HFFc6 (cell line): ENCODE measurements around the gene LAD1. TPM values are rescaled to one million over a fixed set of nuclear protein-coding genes. Genes with fewer than 3 reads are reported as not detected.

ENCODE experiments used
- DNase-seq: peaks from one replicate; pipeline ENCODE4 v3.0.0-alpha.2; 2018
- H3K27ac Mint-ChIP-seq: 2 replicates; pipeline ENCODE4 v1.8.0; 2020; ENCODE audit warnings: mild to moderate bottlenecking, mixed read lengths
- H3K27me3 Mint-ChIP-seq: 2 replicates; pipeline ENCODE4 v1.8.0; 2021; ENCODE audit warnings: mild to moderate bottlenecking, moderate library complexity, mixed read lengths; ENCODE audit not compliant: insufficient read depth
- H3K36me3 Mint-ChIP-seq: 2 replicates; pipeline ENCODE4 v1.8.0; 2021; ENCODE audit warnings: low read depth, mixed read lengths
- H3K4me1 Mint-ChIP-seq: 2 replicates; pipeline ENCODE4 v1.8.0; 2020; ENCODE audit warnings: low read depth, mixed read lengths
- H3K4me3 Mint-ChIP-seq: 2 replicates; pipeline ENCODE4 v1.8.0; 2020; ENCODE audit warnings: mild to moderate bottlenecking, moderate library complexity, mixed read lengths
- H3K9me3 Mint-ChIP-seq: 2 replicates; pipeline ENCODE4 v1.8.0; 2020; ENCODE audit warnings: mild to moderate bottlenecking, mixed read lengths
- total RNA-seq, 6 experiments: library from RNA; stranded (reverse); fragmentation: NEBNext Ultra II Directional; extraction: Animal tissue kit (Norgen Biotek cat#: 25700); gene quantifications; 2 replicates in 1 of 6; 3 replicates in 5 of 6; pipeline ENCODE4 v1.2.3, GENCODE V29; 2021
- TF ChIP-seq, protein P1 (sequence below): fragments of 200-600 bp; sonication (generic); IDR thresholded peaks from 2 replicates; pipeline ENCODE4 v1.5.0; 2021; ENCODE audit warnings: antibody characterized with exemption, mild to moderate bottlenecking

LAD1 gene
- total RNA-seq, 6 experiments from 2014 or later: not detected

DNA sequence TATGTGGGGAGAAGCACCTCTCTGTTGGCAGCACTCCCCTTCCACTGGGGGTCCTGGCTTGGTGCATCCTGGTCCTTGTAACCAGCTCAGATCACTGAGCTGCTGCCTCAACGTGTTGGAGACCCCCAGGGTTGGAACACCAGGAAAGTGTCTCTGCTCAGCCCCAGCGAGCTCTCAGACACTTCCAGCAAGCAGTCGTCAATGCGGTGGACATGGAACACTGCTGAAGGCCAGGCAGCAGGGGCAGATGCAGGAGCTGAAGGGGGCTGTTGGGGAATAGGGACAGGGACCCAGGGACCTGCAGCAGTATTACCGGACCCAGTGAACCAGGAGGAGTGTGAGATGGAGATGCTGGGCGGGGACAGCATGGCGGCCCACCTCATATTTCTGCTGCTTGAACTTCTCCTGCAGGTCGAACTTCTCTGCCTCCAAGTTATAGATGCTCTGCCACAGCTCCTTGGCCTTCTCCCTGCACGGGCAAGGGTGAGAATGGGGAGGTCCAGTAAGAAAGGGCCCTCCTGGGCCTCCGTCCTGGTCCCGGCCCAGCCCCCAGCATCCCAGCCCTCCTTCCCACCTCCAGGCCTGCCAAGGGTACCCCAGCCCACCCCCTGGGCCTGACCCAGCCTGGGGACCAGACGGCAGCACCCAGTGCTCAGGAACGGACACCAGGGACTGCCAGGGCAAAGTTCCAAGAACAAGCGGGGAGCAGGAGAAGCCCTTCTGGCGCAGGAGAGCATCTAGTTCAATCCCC lies 38.0 kb downstream of the LAD1 start:
- DNase-seq: no peak
- TF ChIP-seq, protein P1, sequence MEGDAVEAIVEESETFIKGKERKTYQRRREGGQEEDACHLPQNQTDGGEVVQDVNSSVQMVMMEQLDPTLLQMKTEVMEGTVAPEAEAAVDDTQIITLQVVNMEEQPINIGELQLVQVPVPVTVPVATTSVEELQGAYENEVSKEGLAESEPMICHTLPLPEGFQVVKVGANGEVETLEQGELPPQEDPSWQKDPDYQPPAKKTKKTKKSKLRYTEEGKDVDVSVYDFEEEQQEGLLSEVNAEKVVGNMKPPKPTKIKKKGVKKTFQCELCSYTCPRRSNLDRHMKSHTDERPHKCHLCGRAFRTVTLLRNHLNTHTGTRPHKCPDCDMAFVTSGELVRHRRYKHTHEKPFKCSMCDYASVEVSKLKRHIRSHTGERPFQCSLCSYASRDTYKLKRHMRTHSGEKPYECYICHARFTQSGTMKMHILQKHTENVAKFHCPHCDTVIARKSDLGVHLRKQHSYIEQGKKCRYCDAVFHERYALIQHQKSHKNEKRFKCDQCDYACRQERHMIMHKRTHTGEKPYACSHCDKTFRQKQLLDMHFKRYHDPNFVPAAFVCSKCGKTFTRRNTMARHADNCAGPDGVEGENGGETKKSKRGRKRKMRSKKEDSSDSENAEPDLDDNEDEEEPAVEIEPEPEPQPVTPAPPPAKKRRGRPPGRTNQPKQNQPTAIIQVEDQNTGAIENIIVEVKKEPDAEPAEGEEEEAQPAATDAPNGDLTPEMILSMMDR: no peak
- Mint-ChIP-seq H3K27me3 (peaks cover 39% of the 10 kb centered on the region), H3K4me3 (no peak overlapping the region), H3K4me1 (no peaks in the 10 kb centered on the region), H3K9me3 (no peaks in the 10 kb centered on the region), H3K27ac (no peak overlapping the region), H3K36me3 (no peaks in the 10 kb centered on the region)

GRCh38 chr1:201360486-201360885 lies 38.6 kb downstream of the LAD1 start:
- Mint-ChIP-seq H3K9me3 (no peaks in the 10 kb centered on the region), H3K27ac (no peak overlapping the region), H3K36me3 (no peaks in the 10 kb centered on the region), H3K27me3 (peaks cover 38% of the 10 kb centered on the region), H3K4me3 (no peak overlapping the region), H3K4me1 (no peaks in the 10 kb centered on the region)
- TF ChIP-seq, protein P1: no peak
- DNase-seq: no peak

DNA sequence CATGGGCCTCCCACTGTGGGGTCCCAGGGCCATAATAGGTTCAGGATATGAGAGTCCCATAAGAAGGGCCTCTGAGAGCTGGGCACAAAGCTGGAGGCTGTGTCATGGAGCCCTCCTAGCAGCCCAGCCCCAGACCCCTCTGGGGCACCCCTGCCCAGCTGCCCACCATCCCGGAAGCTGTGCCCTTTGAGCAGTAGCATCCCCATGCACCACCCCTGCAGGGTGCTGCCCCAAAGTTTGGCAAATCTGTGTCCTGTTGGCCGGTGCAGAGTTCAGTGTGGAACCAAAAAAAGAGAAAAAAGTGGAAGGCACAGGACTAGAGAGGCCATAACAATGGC lies 39.3 kb downstream of the LAD1 start:
- H3K27me3 Mint-ChIP-seq: peaks cover 37% of the 10 kb centered on the region
- no peak for DNase-seq
- no peak overlapping the region for H3K4me3 Mint-ChIP-seq
- H3K36me3 Mint-ChIP-seq: no peaks in the 10 kb centered on the region
- H3K9me3 Mint-ChIP-seq: no peaks in the 10 kb centered on the region
- H3K27ac Mint-ChIP-seq: no peak overlapping the region
- TF ChIP-seq, protein P1: no peak
- no peaks in the 10 kb centered on the region for H3K4me1 Mint-ChIP-seq

- DNase-seq: no peak
- no peaks in the 10 kb centered on the region for H3K36me3 Mint-ChIP-seq
These were observed 39.9 kb downstream of the LAD1 start for GRCh38 chr1:201359031-201359872.

DNA sequence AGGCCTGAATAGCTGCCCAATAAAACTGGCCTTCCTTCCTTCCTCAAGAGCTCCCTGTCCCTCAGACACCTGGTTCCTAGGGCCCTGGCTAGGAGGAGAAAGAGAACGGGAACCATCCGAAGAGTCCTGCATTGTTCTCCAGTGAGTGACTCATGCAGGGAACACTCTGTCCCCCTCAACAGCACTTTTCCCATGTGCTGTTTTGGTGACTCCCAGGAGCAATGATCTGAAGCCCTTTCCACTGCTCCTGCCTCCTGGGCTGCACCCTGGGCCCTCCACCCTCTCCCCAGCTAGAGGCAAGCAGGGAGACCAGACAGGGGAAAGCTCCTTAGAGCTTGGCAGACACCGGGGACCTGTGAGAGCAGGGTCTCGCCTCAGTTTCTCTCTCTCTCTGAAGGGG lies 40.5 kb downstream of the LAD1 start:
- H3K9me3 Mint-ChIP-seq: no peaks in the 10 kb centered on the region
- TF ChIP-seq, protein P1: no peak
- no peak overlapping the region for H3K4me3 Mint-ChIP-seq
- H3K36me3 Mint-ChIP-seq: no peaks in the 10 kb centered on the region
- DNase-seq: peak; percentile 13
- no peaks in the 10 kb centered on the region for H3K4me1 Mint-ChIP-seq
- H3K27me3 Mint-ChIP-seq: peaks cover 42% of the 10 kb centered on the region
- H3K27ac Mint-ChIP-seq: no peak overlapping the region

More at GRCh38 chr1:201359031-201359872, 39.9 kb downstream of the LAD1 start:
- TF ChIP-seq, protein P1: no peak
- Mint-ChIP-seq H3K27ac (no peak overlapping the region), H3K4me3 (no peak overlapping the region), H3K9me3 (no peaks in the 10 kb centered on the region), H3K27me3 (peaks cover 37% of the 10 kb centered on the region), H3K4me1 (no peaks in the 10 kb centered on the region)
